ENCODE data around the gene GRK6.
"Not testable (repeated sequence)": the region's sequence is repeated elsewhere in the genome, so short reads cannot be mapped to it uniquely, and the experiment has no call there.

Gene GRK6

GRCh38 chr5:177405805-177406204 is 20.7 kb upstream of the GRK6 start:
- no peak for TF ChIP-seq CTCF (IDR thresholded peaks at IDR 0.05; ENCODE audit: low read depth, low read length)
- no peak overlapping the region for H3K4me3 ChIP-seq (ENCODE audit: low read depth, low read length)

GRCh38 chr5:177409043-177409801 is 17.3 kb upstream of the GRK6 start, which contains the start of gene F12:
F12 (minus strand) TSS chr5:177409564; CDS start chr5:177409527, 37 bp downstream.
- TF ChIP-seq CTCF (IDR thresholded peaks at IDR 0.05; ENCODE audit: low read depth, low read length): no peak
- H3K4me3 ChIP-seq (ENCODE audit: low read depth, low read length): no peak within 1 kb of the TSS

- no peak for TF ChIP-seq CTCF (IDR thresholded peaks at IDR 0.05; ENCODE audit: low read depth, low read length)
- no peak overlapping the region for H3K4me3 ChIP-seq (ENCODE audit: low read depth, low read length)
Measured at GRCh38 chr5:177410575-177410974, 15.9 kb upstream of the GRK6 start.

DNA sequence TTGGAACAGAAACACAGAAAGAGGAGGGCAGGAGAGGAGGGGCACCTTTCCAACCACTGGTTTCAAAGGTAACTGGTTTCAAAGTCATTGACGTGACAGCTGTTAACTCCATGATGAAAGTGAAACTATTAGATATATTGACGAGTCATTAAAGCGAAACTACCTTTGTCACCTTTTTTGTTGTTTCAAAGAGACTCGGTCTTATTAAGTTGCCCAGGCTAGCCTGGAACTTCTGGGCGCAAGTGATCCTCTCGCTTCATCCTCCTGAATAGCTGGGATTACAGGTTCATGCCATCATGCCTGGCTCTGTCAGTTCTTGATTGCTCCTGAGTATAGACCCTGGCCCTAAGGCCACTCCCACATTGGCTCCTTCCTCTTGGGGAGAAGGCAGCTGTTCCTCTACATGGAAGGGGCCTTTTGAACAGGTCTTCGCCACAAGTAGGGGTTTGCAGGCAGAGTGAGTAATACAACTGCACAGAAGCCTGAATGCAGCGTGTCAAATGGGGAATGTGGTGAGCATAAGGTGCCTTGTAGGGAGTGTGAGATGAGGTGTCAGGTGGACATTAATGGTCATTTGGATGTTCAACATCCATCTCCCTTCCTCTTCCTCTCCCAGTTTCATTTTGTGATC is 13.8 kb upstream of the GRK6 start:
- TF ChIP-seq CTCF (IDR thresholded peaks at IDR 0.05; ENCODE audit: low read depth, low read length): no peak
- H3K4me3 ChIP-seq (ENCODE audit: low read depth, low read length): no peak overlapping the region

DNA sequence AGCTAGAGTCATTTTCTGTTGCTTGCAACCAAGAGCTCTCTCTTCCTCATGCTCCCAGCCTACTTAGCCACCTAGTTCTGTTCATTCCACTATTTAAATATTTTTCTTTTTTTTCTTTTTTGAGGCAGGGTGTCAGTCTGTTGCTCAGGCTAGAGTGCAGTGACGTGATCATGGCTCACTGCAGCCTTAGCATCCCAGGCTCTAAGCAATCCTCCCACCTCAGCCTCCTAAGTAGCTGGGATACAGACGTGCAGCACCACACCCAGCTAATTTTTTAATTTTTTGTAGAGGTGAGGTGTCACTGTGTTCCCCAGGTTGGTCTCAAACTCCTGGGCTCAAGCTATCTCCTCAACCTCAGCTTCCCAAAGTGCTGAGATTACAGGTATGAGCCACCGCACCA is 12.0 kb upstream of the GRK6 start:
- no peak overlapping the region for H3K4me3 ChIP-seq (ENCODE audit: low read depth, low read length)
- no peak for TF ChIP-seq CTCF (IDR thresholded peaks at IDR 0.05; ENCODE audit: low read depth, low read length)

DNA sequence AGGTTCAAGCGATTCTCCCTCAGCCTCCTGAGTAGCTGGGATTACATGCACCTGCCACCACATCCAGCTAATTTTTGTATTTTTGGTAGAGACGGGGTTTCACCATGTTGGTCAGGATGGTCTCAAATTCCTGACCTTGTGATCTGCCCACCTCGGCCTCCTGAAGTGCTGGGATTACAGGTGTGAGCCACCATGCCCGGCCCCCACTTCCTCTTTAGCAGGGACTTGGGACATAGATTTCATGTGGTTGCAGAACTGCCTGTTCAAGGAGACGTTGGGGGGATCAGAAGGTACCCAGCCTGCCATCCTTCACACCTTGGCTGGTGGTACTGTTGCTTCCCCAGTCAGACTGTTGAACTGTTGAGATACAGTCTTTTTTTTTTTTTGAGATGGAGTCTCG is 9.4 kb upstream of the GRK6 start:
- H3K4me3 ChIP-seq (ENCODE audit: low read depth, low read length): not testable (repeated sequence)

- no peak for TF ChIP-seq CTCF (IDR thresholded peaks at IDR 0.05; ENCODE audit: low read depth, low read length)
- no peak overlapping the region for H3K4me3 ChIP-seq (ENCODE audit: low read depth, low read length)
Measured at GRCh38 chr5:177419046-177419445, 7.4 kb upstream of the GRK6 start.

- not testable (repeated sequence) for H3K4me3 ChIP-seq (ENCODE audit: low read depth, low read length)
Measured at GRCh38 chr5:177420472-177420871, 6.0 kb upstream of the GRK6 start.
